IPS DF 4.7 (cell line): ENCODE results near the gene RGS3.

Experiments used
- DNase-seq: peaks from one replicate; pipeline ENCODE4 v3.0.0-alpha.2; 2013; ENCODE audit warnings: low spot score; ENCODE audit errors: extremely low read depth

RGS3 gene

GRCh38 chr9:113570106-113570505 lies 106.6 kb downstream of the RGS3 start:
- no peak for DNase-seq

DNA sequence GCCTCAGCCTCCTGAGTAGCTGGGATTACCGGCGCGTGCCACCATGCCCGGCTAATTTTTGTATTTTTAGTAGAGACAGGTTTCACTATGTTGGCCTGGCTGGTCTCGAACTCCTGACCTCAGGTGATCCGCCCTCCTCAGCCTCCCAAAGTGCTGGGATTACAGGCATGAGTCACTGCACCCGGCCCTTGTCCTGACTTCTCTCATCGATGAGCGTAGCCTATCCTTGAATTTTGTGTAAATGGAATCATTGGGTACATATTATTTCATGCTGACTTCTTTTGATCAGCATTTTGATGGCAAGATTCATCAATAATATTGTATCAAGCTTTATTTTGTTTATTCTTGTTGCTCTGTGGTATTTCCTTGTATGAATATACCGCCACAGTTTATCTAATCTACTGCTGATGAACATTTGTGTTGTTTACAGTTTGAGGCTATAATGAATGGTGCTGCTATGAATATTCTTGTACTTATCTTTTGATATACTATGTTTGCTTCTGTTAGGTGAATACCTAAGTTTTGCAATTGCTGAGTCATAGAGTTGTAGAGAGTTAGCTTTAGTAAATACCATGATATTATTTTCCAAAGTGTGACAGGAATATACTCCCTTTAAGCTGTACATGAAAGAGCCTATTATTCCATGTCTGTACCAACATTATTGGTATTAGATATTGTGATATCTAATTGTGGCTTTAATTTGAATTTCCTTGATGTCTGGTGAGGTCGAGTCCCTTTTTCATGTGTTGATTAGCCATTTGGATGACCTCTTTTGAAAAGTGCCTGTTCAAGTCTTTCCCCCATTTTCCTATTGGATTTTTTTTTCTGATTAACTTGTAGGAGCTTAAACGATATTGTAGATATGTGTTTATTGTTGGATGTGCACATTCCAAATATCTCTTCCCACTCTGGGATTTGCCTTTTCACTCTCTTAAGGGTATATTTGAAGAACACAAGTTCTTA lies 107.5 kb downstream of the RGS3 start:
- DNase-seq = no peak

DNA sequence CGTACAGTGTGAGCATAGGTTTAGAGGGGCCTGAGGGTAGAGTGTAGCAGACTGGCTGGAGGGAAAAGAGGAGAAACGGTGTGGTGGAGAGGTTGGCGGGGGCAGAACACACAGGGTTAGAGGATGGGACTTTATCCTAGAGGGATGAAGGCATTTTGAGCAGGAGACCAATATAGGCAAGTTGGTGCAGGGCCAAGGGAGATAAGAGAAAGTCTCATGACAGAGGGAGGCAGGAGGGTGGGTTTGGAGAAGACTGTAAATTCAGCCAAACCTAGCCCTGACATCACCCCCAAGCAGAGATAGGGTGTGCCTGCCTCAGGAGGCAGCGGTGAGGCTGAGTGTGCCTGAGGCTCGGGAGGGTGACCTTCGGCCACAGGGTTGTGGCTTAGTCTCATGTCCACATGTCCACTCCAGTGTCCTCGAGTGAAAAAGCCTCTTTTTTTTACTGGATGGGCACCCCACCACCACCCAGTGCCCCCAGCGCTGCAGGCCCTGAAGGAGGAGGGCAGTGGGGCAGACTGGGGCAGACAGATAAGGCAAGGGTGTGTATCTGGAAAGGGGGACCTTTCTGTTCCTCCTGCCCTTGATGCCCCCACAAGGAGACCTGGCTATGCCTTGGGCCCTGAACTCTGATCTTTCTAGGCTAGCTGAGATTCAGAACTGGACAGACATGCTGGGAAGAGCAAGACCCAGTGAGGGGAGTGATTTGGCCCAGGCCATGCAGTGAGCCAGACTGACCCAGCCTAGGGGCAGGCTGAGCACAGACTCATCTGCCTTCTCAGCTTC lies 108.7 kb downstream of the RGS3 start:
- no peak for DNase-seq

- DNase-seq = no peak
Observed at GRCh38 chr9:113573046-113573958, 109.8 kb downstream of the RGS3 start.

DNA sequence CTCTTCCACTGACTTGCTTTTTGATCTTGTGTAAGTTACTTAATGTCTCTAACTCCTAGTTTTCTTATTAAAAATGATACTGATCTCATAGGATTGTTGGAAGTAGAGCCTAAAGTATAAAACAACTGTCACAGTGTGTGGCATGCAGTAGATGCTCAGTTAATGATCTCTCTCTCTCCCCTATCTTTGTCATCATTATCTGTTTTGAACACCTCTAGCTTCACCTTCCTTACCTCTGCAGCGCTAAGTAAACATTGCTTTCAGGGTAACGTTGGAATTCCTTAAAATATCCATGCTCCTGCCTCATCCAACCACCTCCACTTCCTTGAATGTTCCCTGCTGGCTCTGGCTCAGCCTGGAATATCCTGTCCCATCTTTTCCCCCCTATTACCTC lies 110.4 kb downstream of the RGS3 start:
- no peak for DNase-seq

DNA sequence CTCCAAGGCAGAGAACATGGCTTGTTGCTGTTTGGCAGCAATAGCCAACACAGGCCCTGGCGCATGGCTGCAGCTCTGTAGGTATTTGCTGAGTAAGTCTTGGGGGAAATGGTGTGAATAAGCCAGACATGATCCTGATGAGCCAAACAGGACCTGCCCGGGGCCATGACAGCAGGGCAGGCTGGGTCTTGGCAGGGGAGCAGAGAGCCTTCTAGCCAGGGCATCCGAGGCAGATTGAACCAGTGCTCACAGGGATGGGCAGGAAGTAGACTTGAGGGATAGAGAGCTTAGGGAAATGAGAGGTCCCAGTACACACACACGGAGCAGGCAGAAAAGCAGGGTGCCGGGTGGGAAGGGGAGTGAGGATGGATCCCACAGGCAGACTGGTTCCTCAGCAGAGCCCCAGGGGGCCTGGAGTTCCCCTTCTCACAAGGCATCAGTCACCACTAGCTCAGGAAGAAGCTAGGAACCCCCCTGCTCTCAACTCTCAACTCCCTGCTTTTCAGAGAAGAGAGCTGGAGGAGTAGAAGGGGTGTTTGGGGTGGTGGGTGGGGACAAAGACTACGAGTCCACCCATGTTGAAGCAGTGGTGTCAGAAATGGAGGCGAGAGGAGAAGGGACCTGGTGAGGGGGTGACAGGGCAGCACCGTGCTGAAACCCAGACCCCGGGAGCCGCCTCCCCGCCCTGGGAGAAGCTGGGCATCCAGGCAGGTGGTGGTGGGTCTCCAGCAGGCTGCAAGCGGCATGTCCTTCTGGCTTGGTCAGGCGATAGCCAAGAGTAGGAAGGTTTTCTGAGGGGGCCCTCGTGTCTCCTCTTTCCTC lies 111.1 kb downstream of the RGS3 start:
- DNase-seq = no peak

GRCh38 chr9:113577525-113578261 lies 114.2 kb downstream of the RGS3 start:
- no peak for DNase-seq

DNA sequence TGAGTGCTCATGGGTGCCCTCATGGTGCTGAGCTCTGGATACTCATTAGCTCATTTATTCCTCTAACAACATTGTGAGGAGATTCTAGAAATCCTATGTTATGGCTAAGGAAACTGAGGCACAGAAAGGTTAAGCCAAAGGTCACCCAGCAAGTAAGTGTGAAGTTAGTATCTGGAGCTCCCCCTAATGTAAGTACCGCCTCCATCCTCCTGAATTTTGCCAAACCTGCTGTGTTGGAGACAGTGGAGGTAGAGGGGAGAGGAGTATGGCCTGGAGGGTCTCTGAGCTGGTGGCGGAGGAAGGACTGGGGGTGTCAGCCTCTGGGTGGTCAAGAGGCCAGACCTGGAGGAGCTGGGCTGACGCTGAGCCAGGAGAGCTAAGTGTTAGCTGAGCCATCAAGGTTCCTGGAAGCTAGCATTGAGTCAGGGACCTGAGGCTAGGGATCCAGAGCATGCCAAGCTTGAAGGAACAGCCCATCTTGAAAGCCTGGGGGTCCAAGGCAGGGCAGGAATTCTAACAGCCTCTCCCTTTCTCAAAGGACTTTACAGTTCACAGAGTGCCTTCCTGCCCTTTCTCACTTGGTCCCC lies 114.8 kb downstream of the RGS3 start:
- no peak for DNase-seq

DNA sequence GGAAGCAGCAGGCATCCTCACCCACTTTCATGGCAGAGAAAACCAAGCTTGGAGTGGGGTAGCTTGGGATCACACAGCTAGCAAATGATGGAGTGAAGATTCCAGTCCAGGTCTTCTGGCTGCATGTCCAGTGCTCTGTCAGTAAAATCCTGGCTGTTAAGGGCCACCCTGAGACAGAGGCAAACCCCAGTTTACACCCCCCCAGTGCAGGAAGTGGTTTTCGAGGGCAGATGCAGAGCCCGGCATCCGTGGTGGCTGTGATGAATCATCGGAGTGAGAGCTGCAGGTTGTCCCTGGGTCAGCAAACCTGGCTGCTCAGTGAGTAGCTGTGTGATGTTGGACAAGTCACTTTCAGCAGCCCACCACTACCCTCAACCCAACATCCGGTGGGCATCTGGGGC lies 115.4 kb downstream of the RGS3 start:
- DNase-seq = no peak

DNA sequence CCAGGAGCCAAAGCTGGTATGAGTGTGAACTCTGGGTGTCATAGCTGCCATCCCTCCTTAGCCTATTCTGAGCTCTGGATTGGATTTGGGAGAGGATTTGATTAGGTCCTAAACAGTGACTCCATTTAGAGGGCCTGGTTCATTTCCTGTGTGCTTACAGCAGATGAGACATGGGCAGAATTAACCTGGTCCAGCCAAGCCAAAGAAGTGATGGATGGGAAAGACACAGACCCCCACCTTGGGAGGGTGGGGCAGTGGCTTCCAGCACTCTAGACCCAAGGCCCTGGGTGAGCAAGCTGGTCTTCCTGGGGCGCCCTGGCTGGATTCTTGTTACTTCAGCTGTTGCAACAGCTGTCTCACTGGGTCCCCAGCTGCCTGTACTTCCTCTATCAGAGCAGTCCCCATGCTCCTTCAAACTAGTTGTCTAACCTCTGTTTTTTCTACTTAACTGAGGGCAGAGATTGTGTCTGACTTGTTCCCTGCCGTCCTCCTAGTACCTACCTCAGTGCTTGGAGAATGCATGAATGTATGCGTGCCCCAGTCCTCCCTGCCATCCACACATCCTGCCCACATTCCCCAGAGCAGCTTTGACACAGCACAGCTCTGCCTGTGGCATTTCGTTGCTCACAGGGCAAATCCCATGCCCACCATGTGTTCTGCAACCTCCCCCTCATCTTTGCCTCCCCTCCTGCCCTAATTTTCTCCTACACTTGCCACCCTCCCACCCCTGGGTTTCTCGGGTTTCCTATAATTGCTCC lies 115.9 kb downstream of the RGS3 start:
- no peak for DNase-seq

- no peak for DNase-seq
Observed at GRCh38 chr9:113580041-113580953, 116.8 kb downstream of the RGS3 start.

GRCh38 chr9:113580954-113581311 lies 117.4 kb downstream of the RGS3 start:
- no peak for DNase-seq

DNA sequence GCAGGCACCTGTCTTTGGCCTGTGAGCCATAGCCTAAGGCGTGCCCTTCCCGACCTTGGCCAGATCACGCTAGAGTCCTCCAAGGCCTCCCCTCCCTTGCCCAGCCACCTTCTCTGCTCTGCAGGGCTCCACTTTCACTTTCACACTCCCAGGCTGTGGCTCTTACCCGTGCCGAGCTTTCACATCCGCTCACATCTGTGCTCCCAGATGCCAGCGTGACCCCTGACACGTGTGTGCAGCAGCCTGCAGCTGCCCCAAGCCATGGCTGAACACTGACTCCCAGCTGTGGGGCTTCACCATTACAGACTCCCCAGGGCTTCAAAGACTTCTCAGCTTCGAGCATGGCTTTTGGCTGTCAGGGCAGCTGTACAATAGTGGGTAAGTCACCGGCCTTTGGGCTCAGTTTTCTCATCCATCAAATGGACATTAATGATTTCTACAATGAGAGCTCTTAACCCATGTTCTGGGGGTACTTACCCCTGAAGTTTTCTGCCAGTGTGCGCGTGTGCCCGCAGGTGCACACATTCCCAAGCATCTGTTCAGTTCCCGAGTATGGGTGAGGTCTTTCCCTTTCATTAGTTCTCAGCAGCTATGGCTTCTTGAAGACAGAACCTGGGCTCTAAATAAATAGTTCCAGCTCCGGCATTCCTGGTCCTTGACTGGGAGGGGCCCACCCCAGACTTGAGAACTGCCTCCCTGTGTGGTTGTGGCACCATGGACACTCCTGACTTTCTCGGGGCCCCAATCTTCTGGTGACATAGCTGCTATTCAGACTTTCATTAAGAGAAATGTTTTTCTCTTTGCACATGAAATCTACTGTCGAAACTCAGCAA lies 118.6 kb downstream of the RGS3 start:
- no peak for DNase-seq

GRCh38 chr9:113582698-113583200 lies 119.2 kb downstream of the RGS3 start:
- no peak for DNase-seq

DNA sequence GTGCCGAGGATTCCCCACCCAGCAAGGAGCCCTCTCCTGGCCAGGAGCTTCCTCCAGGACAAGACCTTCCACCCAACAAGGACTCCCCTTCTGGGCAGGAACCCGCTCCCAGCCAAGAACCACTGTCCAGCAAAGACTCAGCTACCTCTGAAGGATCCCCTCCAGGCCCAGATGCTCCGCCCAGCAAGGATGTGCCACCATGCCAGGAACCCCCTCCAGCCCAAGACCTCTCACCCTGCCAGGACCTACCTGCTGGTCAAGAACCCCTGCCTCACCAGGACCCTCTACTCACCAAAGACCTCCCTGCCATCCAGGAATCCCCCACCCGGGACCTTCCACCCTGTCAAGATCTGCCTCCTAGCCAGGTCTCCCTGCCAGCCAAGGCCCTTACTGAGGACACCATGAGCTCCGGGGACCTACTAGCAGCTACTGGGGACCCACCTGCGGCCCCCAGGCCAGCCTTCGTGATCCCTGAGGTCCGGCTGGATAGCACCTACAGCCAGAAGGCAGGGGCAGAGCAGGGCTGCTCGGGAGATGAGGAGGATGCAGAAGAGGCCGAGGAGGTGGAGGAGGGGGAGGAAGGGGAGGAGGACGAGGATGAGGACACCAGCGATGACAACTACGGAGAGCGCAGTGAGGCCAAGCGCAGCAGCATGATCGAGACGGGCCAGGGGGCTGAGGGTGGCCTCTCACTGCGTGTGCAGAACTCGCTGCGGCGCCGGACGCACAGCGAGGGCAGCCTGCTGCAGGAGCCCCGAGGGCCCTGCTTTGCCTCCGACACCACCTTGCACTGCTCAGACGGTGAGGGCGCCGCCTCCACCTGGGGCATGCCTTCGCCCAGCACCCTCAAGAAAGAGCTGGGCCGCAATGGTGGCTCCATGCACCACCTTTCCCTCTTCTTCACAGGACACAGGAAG lies 120.2 kb downstream of the RGS3 start:
- no peak for DNase-seq
